ENCODE data around the gene TRAF2. TPM values are rescaled to one million over a fixed set of nuclear protein-coding genes. Genes with fewer than 3 reads are reported as not detected.

Gene TRAF2
- total and polyA plus RNA-seq, 2 of the 8 experiments (the other 6 are each of a cell fraction or from before 2014, with no cell fraction given), result 26.9 to 50.2 TPM

- TF ChIP-seq SRF (IDR thresholded peaks at IDR 0.05; ENCODE audit: low read depth, low read length), result no peak
- no peak for TF ChIP-seq CHD2 (IDR thresholded peaks at IDR 0.05; ENCODE audit: low read length)
- TF ChIP-seq RNF2 (IDR thresholded peaks at IDR 0.05; ENCODE audit: borderline replicate concordance, low read depth, low read length, missing control alignments, poor library complexity, severe bottlenecking), result no peak
- TF ChIP-seq TAF1 (IDR thresholded peaks at IDR 0.05; ENCODE audit: low read depth, low read length), result no peak
- TF ChIP-seq HDAC6 (IDR thresholded peaks at IDR 0.05; ENCODE audit: low read depth, low read length), result no peak
Measured at GRCh38 chr9:136952321-136952850, 66.1 kb downstream of the TRAF2 start (continued).

All from H1 (cell line).